ENCODE measurements around the gene COL18A1.
"Not testable (repeated sequence)": the region's sequence is repeated elsewhere in the genome, so short reads cannot be mapped to it uniquely, and the experiment has no call there.

COL18A1 gene

DNA sequence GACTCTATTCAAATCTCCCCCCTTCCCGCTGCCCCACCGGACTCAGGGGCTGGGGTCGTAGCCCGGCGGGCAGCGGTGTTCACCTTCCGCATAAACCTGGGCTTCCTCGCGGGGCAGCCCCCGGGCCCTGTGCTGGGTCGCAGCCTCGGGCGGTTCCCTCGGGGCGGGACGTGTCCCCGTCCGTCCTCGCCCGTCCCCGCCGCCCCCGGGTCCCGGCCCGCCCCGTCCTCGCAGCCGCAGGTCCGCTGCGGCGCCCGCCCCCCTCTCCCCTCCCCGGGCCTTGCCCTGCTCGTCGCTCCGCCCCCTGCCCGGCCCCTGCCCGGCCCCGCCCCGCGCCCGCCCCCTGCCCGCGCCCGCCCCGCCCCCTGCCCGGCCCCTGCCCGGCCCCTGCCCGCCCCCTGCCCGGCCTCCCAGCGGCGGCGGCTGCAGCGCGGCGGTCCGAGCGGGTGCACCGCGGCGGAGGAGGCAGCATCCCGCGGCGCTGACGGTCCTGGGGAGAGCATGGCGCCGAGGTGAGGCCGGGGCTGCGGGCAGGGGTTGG, at the start of gene COL18A1:
Gene COL18A1, plus strand, starts transcription at position 436 of the 541 bp plus-strand sequence. Its CDS starts 66 bp downstream, at position 502.
- DNase-seq (ENCODE audit: low spot score) = peak; percentile 89

GRCh38 chr21:45355573-45355972, 49.4 kb upstream of the COL18A1 start:
- no peak for DNase-seq (ENCODE audit: low spot score)

GRCh38 chr21:45356251-45356650, 48.7 kb upstream of the COL18A1 start:
- DNase-seq (ENCODE audit: low spot score) = no peak

DNA sequence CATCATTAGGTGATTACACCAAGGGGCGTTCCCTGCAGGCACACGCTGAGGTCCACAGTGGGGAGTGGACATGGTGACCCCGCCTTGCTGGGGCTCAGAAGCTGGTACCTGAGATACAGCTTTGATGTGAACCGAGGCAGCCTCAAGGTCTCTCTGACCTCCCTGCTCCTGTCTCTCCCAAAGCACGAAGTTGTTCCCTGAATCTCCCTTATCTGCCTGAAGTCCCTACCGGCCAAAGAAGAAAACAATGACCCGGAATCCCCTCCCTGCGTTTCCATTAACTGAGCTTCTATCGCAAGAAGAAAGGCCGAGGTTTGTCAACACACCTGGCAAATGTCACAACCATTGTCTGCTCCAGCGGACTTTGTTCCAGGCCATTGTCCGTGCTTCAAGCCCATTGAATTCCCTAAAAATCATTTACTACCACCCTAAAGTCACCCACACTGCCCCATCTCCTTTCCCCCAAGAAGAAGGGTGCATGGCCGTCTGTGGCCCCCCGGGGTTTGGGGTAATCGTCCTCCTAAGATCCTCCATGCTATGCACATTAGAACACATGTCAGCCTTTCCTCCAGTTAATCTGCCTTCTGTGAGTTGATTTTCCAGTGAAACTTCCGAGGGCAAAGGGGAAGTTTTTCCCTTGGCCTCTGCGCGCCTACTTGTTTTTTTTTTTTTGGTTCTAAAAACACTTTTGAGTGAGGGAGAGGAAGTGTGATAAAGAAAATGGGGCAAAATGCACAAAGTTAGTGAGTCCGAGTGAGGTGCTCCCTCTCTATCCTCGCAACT, 48.1 kb upstream of the COL18A1 start:
- DNase-seq (ENCODE audit: low spot score) = no peak

GRCh38 chr21:45357436-45358260, 47.3 kb upstream of the COL18A1 start:
- DNase-seq (ENCODE audit: low spot score) = no peak

DNA sequence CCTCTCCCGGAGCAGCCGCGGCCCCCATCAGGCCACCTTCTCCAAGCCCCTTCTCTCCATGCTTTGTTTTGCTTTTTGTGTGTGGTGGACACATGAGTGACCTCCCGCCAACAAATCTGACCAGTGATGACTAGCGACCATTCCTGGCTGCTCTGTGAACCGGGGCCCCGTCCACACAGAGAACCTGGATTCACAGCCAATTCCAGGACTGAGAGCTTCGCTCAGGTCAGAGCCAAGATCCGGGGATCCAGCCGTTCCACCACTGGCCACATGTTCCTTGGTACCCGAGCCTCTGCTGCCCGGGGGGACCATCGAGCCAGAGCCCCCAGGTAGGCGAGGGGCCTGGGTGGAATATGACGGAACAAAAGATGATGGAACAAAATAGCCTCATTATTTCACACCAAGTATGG, 46.7 kb upstream of the COL18A1 start:
- DNase-seq (ENCODE audit: low spot score) = no peak

GRCh38 chr21:45358711-45359310, 46.2 kb upstream of the COL18A1 start:
- DNase-seq (ENCODE audit: low spot score) = no peak

- DNase-seq (ENCODE audit: low spot score) = no peak
These were observed 45.3 kb upstream of the COL18A1 start for GRCh38 chr21:45359451-45360217.

- no peak for DNase-seq (ENCODE audit: low spot score)
These were observed 43.6 kb upstream of the COL18A1 start for GRCh38 chr21:45361033-45361997.

- no peak for DNase-seq (ENCODE audit: low spot score)
These were observed 42.8 kb upstream of the COL18A1 start for GRCh38 chr21:45362077-45362747.

- DNase-seq (ENCODE audit: low spot score) = no peak
These were observed 42.2 kb upstream of the COL18A1 start for GRCh38 chr21:45362748-45363145.

- not testable (repeated sequence) for DNase-seq (ENCODE audit: low spot score)
These were observed 41.7 kb upstream of the COL18A1 start for GRCh38 chr21:45363272-45363671.

DNA sequence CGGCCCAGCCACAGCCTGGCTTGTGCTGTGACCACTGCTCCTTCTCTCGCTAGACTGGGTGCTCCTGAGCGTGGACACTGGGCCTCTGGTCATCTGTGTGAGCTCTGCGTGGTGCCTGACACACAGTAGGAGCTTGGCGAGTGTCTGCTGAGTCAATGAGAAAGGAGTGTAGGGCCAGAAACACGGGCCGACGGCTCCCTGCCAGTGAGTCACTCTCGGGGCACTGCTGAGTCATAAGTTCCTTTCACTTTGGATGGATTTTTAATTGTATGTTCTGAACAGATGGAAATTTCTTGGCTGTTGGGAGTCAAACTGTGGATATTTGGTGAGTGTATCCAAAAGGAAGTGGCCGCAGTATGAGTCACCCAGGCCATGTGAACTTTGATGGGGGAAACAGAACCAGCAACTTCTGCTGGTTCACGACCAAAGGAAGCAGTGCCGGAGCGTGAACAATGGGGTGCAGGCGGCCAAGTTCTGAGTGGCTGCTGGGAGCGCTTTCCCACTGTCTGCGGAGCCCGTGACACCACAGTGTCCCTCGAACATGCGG, 41.0 kb upstream of the COL18A1 start:
- DNase-seq (ENCODE audit: low spot score) = peak; percentile 96

DNA sequence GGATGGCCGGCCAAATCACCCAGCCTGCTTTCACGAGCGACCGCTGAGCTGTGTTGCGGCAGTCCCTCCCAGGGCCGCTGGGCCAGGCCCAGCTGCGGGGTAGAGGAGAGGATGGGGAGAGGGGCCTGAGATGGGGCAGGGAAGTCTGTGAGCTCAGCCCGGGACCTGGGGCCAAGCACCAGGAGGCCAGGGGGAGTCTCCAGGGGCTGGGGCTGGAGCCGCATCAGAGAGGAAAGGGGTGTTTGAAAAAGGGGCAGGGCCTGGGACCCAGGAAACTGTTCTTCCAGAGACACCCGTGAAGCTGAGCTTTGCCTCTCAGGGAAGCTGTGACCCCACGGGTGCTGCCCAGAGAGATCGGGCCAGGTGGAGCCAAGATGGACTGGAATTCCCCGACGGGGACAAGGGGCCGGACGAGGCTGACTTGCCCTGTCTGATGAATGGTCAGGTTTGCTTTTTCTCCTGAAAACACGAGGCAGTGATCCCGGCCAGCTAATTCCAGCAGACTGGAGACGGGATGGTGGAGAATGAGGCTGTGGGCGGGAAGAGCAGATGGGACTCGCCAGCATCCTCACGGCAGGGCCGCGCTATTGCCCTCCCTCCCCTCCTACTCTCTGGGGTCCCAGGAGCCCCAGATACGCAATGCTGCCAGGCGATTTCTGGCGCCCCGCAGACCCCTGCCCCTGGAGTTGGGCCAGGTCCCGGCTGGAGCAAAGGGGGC, 40.3 kb upstream of the COL18A1 start:
- peak; percentile 60 for DNase-seq (ENCODE audit: low spot score)

DNA sequence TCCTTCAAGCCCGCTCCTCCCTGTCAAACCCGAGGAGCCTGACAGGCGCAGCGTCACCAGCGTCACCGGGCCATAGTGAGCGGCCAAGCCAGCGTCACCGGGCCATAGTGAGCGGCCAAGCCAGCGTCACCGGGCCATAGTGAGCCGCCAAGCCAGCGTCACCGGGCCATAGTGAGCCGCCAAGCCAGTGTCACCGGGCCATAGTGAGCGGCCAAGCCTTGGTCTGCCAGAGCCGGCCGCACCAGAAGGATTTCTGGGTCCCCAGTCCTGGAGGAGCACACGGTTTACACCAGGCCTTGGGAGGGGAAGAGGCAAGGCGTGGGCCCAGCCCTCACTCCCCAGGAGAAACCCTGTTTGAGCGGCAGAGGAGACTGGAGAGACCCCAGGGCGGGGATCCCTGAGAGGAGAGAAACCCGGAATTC, 39.8 kb upstream of the COL18A1 start:
- no peak for DNase-seq (ENCODE audit: low spot score)

DNA sequence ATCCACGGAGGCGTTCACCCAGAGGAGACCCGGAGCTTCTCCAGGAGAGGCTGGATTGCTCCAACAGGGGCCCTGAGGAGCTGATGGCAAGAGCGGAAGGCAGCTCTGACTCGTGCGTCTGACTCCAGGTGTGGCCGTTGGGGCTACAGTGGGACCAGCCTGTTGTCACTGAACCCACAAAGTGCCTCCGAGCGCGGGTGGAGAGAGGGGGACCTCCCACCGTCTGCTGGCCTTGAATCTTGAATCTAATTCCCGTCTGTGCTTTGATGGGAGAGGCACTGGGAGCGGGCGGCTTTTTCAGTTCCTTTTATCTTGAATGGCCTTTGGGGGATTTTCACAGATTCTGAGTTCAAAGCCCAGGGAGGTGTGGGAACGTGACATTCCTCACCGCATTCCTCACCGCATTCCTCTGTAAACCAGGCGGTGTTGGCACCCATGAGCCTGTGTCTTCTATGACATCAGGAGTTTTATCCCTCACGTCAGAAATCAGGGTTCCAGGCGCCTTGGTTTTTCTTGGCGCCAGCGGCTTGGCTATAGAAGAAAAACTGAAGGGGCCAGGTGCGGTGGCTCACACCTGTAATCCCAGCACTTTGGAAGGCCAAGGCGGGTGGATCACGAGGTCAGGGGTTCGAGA, 39.2 kb upstream of the COL18A1 start:
- DNase-seq (ENCODE audit: low spot score) = peak; percentile 63

DNA sequence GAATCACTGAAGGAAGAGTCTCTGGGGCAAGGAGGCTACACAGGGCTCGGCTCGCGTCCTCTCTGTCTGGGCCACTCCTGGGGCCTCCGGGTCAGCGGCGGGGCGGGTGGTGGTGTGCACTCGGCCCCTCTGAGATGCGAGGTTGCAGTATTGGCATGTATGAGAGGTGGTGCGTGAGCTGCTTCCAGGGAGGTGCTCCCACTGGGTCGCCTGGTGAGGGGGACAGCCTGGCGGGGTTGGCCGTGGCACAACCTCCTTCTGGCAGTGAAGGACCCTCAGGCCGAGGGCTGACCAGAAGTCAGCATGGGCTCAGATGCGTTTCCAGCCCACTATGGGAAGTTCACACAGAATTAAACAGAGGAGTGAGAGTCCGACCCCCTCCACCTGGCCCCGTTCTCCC, 38.5 kb upstream of the COL18A1 start:
- no peak for DNase-seq (ENCODE audit: low spot score)

DNA sequence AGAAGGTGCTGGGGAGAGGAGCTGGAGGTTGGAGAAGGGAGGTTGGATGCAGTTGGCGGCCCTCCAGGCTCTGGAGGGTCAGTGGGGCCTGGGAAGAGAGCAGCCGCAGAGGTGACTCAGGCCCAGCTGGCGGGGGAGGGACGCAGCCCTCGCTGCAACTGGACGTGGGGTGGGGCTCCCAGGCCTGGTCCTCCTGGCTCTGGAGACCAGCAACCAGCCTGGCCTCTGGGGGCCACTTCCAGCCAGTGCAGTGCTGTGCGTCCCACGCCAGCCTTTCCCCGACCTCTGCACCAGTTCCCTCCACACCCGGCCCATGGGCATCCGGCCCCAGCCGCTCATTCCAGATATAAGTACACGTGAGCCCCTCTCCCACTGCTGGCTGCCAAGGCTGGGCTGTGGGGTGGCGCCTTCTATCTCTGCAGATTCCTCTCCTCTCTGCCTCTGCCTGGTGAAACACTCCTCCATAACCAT, 38.0 kb upstream of the COL18A1 start:
- DNase-seq (ENCODE audit: low spot score) = peak; percentile 83

Measured in AG08396 (cell line).